ENCODE measurements around the gene ELF3. TPM values are rescaled to one million over a fixed set of nuclear protein-coding genes. Genes with fewer than 3 reads are reported as not detected.

Gene ELF3
- total RNA-seq, 1 donor from 2014 or later: 265 TPM

GRCh38 chr1:201982082-201982622 lies 28.2 kb upstream of the ELF3 start:
- H3K4me3 ChIP-seq (ENCODE audit: low read depth, low read length): peak overlapping the region; percentile 75
- TF ChIP-seq CTCF (conservative IDR thresholded peaks at IDR 0.05; ENCODE audit: low read depth, low read length): no peak
- DNase-seq (ENCODE audit: low read depth): no peak

- DNase-seq (ENCODE audit: low read depth): no peak
- H3K4me3 ChIP-seq (ENCODE audit: low read depth, low read length): peak within 1 kb of the TSS; percentile 75
- peak; percentile 18 for TF ChIP-seq CTCF (conservative IDR thresholded peaks at IDR 0.05; ENCODE audit: low read depth, low read length)
These were observed 27.6 kb upstream of the ELF3 start, which contains the start of gene RNPEP for GRCh38 chr1:201982623-201983379. TSS of gene RNPEP (plus strand) at chr1:201982648. CDS start at chr1:201982667, 19 bp downstream.

- peak overlapping the region; percentile 75 for H3K4me3 ChIP-seq (ENCODE audit: low read depth, low read length)
- no peak for TF ChIP-seq CTCF (conservative IDR thresholded peaks at IDR 0.05; ENCODE audit: low read depth, low read length)
- DNase-seq (ENCODE audit: low read depth): no peak
These were observed 27.0 kb upstream of the ELF3 start for GRCh38 chr1:201983380-201983805.

GRCh38 chr1:201984446-201984845 lies 25.9 kb upstream of the ELF3 start:
- H3K4me3 ChIP-seq (ENCODE audit: low read depth, low read length): no peak overlapping the region
- DNase-seq (ENCODE audit: low read depth): no peak
- no peak for TF ChIP-seq CTCF (conservative IDR thresholded peaks at IDR 0.05; ENCODE audit: low read depth, low read length)

GRCh38 chr1:201985355-201985754 lies 25.0 kb upstream of the ELF3 start:
- TF ChIP-seq CTCF (conservative IDR thresholded peaks at IDR 0.05; ENCODE audit: low read depth, low read length): no peak
- no peak overlapping the region for H3K4me3 ChIP-seq (ENCODE audit: low read depth, low read length)

GRCh38 chr1:201988601-201989000 lies 21.8 kb upstream of the ELF3 start:
- no peak overlapping the region for H3K4me3 ChIP-seq (ENCODE audit: low read depth, low read length)
- no peak for DNase-seq (ENCODE audit: low read depth)
- TF ChIP-seq CTCF (conservative IDR thresholded peaks at IDR 0.05; ENCODE audit: low read depth, low read length): no peak

More at GRCh38 chr1:201985355-201985754, 25.0 kb upstream of the ELF3 start:
- no peak for DNase-seq (ENCODE audit: low read depth)

All from epithelial cell of proximal tubule (primary cell).